HAP-1 (cell line): ENCODE results near the gene CAMTA1.

Source experiments
- DNase-seq, 2 experiments: peaks; one replicate each; pipeline ENCODE4 v3.0.0-alpha.2; 2016 to 2020; ENCODE audit warnings: low spot score in 2 of 2
- H3K27me3 ChIP-seq: fragments of 250-450 bp; sonication (Bioruptor Pico); 2 replicates; pipeline ENCODE4 v1.5.1; 2020; ENCODE audit warnings: low read depth, mild to moderate bottlenecking, moderate library complexity
- H3K36me3 ChIP-seq: fragments of 250-450 bp; sonication (Bioruptor Pico); replicated peaks from 2 replicates; pipeline ENCODE4 v1.5.1; 2020; ENCODE audit warnings: mild to moderate bottlenecking
- H3K4me1 ChIP-seq: fragments of 250-450 bp; sonication (Bioruptor Pico); 2 replicates; pipeline ENCODE4 v1.5.1; 2020; ENCODE audit warnings: mild to moderate bottlenecking
- H3K4me3 ChIP-seq: fragments of 250-450 bp; sonication (Bioruptor Pico); 2 replicates; pipeline ENCODE4 v1.5.1; 2020; ENCODE audit warnings: mild to moderate bottlenecking, moderate library complexity
- H3K9me3 ChIP-seq: fragments of 250-450 bp; sonication (Bioruptor Pico); 2 replicates; pipeline ENCODE4 v1.5.1; 2020; ENCODE audit warnings: mild to moderate bottlenecking, moderate library complexity
- in situ Hi-C: fragments of 300-500 bp; cut with MboI; formaldehyde crosslinking; loops from 3 replicates; pipeline ENCODE4 v1.14.3; 2020; ENCODE audit warnings: low sequenced_read_pairs, inconsistent platforms, mixed read lengths

Gene CAMTA1

DNA sequence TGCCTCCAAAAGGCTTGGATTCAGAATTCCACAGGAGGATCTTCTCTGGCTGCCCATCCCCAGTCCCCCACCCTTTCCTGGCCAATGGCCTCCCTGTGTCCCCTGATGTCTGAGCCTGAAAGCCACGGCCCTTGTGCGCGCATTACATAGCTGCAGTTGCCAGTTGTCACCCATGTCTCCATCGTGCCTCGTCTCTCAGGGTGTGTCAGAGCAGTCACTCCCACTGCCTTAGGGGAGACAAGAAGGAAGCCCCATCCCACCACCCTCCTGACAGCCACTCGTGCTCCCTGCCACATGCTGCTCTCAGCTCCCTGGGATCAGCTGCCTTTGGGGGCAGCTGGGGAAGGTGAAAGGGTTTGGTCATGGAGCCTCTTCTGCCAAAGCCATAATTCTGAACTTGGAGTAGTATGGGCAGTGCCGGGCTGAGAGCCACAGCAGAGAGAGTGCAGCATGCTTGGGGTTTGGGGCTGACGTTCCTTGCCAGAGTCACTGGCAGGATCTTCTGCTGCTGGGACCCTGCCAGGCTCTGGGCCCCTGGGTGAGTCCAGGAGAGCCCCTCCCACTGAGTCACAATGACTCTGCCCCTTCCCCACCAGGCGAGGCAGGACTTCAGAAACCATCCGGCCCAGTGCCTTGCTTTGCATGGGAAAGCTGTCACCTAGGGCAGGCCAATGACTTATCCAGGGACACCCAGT lies 700.0 kb downstream of the CAMTA1 start:
- no peak for DNase-seq
- H3K9me3 ChIP-seq: no peaks in the 10 kb centered on the region
- no peaks in the 10 kb centered on the region for H3K36me3 ChIP-seq
- peaks cover 28% of the 10 kb centered on the region for H3K27me3 ChIP-seq
- H3K4me3 ChIP-seq: no peak overlapping the region
- H3K4me1 ChIP-seq: no peaks in the 10 kb centered on the region
- in situ Hi-C loops: no loop called here

DNA sequence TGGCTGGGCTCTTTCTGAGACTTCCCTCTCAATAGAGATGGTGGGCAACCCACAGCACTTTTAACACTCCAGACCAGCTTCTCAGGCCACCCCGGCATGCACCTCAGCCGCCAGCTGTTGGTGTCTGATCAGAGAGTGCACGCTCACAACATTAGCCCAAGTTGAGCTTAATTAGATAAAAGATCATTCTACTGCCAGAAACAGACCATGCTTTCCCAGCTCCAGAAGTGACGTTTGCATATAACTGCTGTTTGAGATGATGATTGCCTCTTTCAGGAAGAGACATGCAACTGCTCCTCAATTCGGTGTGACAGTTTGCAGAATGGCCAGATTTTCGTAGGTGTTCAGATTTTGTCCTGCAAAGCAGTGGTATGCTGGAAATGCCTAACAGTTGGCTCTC lies 700.6 kb downstream of the CAMTA1 start:
- no peaks in the 10 kb centered on the region for H3K36me3 ChIP-seq
- DNase-seq: no peak
- peaks cover 24% of the 10 kb centered on the region for H3K27me3 ChIP-seq
- H3K9me3 ChIP-seq: no peaks in the 10 kb centered on the region
- H3K4me3 ChIP-seq: no peak overlapping the region
- H3K4me1 ChIP-seq: no peaks in the 10 kb centered on the region
- in situ Hi-C loops: no loop called here

DNA sequence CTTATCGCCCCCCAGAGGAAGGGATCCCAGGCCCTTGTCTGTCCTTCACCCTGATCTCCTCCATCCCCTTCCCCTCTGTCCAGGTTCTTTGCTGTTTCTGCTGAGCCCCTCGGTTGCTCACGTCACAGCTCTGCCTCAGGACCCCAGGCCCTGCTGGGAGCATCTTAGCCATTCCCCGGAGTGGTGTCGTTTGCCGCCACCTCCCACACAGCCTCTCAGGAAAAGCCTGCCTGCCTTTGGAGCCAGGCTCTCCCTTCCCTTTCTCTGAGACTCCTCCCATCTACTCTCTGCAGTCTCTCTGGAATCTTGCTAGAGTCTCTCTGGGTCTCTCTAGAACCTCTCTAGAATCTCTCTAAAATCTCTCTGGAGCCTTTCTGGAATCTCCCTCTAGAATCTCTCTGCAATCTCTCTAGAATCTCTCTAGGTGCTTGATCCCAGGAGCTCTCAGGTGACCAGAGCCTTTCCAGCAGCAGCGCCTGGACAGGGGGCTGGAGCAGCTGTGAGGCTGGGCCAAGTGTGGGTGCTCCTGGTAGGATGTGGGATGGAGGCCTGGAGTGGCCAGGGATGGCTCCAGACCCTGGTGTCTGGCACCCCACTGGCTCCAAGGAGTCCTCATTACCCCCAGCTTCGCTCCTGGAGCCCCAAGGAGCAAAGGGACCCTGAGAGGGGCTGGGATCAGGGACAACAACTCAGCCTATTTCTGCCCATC lies 702.7 kb downstream of the CAMTA1 start:
- DNase-seq: no peak
- Histone ChIP-seq H3K4me3 (no peak overlapping the region), H3K27me3 (peaks cover 6% of the 10 kb centered on the region), H3K9me3 (no peaks in the 10 kb centered on the region), H3K36me3 (no peaks in the 10 kb centered on the region), H3K4me1 (no peaks in the 10 kb centered on the region)
- in situ Hi-C loops: no loop called here

DNA sequence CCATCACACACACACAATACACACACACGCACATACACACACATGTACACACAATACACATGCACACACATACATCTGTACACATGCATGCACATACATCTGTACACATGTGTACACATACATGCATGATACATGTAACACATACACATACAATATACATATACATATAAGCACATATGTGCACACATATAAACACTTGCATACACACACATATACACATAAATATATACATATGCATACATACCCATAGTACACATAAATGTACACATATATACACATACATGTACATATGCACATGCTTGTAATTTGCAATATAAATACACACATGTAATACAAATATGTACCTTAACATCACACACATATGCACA lies 703.2 kb downstream of the CAMTA1 start:
- no peaks in the 10 kb centered on the region for H3K4me1 ChIP-seq
- peaks cover 2% of the 10 kb centered on the region; the same call in 1 of the 2 replicates for H3K27me3 ChIP-seq
- no peaks in the 10 kb centered on the region for H3K9me3 ChIP-seq
- no peak overlapping the region for H3K4me3 ChIP-seq
- in situ Hi-C loops: no loop called here
- DNase-seq: no peak
- H3K36me3 ChIP-seq: no peaks in the 10 kb centered on the region

DNA sequence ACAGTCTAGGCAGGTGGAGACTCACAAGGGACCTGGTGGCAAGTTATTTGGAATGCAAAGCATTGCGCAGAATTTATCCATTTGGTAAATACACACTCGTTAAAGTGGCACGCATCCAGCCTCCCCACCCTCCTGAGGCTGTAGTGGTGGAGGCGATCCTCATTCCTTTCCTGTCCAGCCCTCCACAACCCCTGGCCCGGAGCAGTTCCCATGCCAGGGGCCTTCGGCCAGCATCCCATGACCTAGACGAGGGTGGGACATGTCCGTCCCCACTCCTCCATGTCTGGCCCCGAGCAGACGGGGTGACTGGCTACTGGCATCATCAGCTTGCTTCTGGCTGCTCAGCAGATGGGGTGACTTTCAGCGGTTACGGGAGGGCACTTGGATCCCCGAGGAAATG lies 704.3 kb downstream of the CAMTA1 start:
- no peak for DNase-seq
- no peaks in the 10 kb centered on the region for H3K9me3 ChIP-seq
- H3K4me1 ChIP-seq: no peaks in the 10 kb centered on the region
- H3K36me3 ChIP-seq: no peaks in the 10 kb centered on the region
- in situ Hi-C loops: no loop called here
- H3K27me3 ChIP-seq: no peaks in the 10 kb centered on the region
- no peak overlapping the region for H3K4me3 ChIP-seq

DNA sequence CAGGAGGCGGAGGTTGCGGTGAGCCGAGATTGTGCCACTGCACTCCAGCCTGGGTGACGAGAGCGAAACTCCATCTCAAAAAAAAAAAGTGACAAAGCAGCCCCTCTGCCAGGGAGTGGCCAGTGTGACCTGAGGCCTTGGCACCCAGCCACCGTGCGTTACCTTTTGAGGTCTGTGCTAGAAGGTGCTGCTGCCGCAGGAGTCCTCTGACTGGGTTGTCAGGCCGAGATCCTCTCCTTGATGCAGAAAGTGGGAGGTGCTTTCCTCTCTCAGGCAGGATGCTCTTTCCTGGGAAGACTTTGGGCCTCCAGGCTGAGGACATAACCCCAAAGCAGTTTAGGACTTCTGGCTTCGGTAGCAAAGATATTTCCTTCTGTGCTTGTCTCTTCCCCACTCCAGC lies 705.3 kb downstream of the CAMTA1 start:
- Histone ChIP-seq H3K27me3 (no peaks in the 10 kb centered on the region), H3K4me3 (no peak overlapping the region), H3K4me1 (no peaks in the 10 kb centered on the region), H3K36me3 (no peaks in the 10 kb centered on the region), H3K9me3 (no peaks in the 10 kb centered on the region)
- in situ Hi-C loops: no loop called here
- no peak for DNase-seq

DNA sequence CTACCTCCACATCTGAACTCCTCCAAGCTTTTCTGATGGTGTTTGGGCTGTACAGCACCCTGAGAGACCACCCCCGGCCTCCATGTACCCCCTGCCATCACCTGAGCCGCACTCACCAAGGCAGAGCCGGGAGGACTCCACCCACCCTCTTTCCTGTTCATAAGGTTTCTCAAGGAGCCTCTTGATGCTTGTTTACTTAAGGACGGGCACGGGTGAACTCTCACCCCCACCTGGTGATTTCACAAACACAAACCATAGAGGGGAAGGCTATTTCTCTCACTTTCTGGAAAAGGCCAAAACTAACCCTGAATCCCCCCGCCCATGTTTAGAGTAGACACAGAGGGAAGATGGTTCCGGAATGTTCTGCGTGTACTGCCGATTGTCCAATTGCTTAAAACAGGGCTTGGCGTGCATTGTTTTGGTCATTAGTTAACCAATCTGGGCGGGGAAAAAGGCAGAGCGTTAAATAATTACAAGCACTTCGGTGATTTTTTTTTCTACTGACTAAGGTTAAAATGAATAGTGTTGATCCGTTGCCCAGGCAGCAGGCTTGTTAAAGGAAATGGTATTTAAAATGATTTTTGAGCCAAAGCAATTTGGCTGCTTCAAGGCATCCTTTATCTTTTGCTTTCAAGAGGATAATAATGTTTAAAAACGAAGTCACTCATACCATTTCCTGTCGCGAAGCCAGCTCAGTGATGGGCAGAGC lies 706.0 kb downstream of the CAMTA1 start:
- DNase-seq: no peak
- in situ Hi-C loops: no loop called here
- Histone ChIP-seq H3K4me3 (no peak overlapping the region), H3K36me3 (no peaks in the 10 kb centered on the region), H3K9me3 (no peaks in the 10 kb centered on the region), H3K27me3 (no peaks in the 10 kb centered on the region), H3K4me1 (no peaks in the 10 kb centered on the region)

DNA sequence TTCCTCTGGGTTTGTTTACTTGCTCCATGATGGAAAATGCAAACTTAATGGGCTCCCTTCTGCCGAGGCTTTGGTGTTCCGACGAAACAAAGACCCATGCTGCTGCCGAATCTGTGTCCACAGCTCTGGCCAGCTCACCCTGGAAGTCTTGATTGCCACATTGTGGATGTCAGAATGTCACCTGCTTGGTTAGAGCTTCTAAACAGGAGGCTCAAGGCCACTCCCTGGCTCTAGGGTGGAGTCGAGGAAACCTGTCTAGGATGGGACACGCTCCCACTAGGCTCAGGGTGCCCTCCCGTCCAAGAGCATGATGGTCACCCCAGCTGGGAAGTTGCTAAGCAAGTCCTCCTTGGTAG lies 706.5 kb downstream of the CAMTA1 start:
- no peaks in the 10 kb centered on the region for H3K9me3 ChIP-seq
- no peak for DNase-seq
- no peaks in the 10 kb centered on the region for H3K4me1 ChIP-seq
- H3K27me3 ChIP-seq: no peaks in the 10 kb centered on the region
- in situ Hi-C loops: no loop called here
- H3K36me3 ChIP-seq: no peaks in the 10 kb centered on the region
- H3K4me3 ChIP-seq: no peak overlapping the region

DNA sequence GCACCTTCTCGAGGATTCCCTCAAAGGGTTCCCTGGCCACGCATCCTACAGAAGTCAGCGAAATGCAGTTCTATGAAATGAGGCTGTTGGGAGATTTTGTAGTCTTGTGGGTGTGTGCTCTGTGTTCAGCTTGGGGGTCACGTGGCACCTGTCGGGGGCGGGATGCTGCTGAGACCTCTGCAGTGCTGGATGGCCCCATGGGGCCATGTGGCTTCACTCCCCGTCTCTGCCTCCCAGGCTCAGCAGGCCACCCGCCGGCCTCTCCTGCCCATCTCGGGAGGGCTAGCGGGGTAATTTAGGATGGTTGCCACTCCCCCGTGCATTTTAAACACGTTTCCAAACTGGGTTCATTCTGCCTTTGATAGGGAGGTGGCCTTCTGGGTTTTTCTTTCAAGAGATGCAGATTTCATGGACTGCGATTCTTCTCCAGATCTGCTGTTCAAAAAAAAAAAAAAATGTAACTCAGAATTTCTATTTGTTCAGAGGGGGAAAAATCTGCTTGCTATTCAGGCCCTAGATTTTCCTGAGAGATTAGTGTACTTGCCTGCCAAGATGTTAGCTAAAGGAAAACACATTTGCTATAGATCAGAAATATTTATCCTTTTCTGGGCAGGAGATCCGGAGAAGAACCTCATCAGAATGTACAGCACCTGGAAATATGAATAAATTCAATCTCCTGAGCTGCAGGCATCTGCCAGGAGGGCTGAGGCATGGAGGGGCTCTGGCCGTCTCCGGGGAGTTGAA lies 708.6 kb downstream of the CAMTA1 start:
- H3K4me1 ChIP-seq: no peaks in the 10 kb centered on the region

DNA sequence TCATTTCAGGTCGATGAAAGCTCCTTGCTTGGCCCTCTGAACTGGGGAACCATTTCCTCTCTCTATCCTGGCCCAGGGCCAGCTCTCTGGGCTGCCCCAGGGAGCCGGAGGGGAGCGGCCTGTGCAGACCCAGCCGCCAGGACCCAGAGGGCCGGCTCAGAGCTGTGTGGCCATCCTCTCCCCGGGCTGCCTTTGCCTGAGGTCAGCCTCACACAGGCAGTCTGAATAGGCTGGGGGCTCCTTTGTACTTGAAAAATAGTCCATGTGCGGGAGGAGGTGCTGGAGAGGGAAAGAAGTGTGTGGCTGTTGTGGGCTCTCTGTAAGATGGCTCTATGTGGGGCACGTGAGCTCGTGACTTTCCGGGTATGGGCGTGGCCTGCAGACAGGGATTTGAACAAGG lies 710.7 kb downstream of the CAMTA1 start:
- in situ Hi-C loops: no loop called here

More for the DNA sequence above, 708.6 kb downstream of the CAMTA1 start:
- Histone ChIP-seq H3K4me3 (no peak overlapping the region), H3K36me3 (no peaks in the 10 kb centered on the region), H3K27me3 (no peaks in the 10 kb centered on the region), H3K9me3 (no peaks in the 10 kb centered on the region)
- no peak for DNase-seq
- in situ Hi-C loops: no loop called here

DNA sequence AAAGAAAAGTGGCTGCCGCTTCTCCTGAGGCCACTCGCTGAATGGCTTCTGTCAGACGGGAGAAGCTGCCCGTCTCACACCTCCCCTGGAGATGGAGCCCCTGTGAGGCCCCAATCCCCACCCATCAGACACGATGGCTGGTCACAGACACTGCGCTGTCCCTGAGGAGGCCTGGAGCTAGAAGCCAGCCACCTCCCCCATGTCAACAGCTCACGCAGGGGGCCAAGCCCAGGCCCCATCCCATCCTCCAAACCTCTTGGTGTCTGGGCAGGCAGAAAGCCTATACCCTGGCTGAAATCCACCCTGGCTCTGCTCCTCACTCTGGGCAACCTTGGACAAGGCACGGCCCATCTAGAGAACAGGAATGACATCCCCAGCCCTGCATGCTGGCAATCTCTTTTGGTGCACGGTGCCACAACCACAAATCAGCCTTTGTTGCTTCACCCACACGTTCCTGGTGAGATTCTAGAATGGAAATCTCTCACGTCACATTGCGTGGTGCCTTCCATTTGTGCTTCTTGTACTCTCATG lies 711.9 kb downstream of the CAMTA1 start:
- Histone ChIP-seq H3K9me3 (no peaks in the 10 kb centered on the region), H3K4me1 (no peaks in the 10 kb centered on the region), H3K36me3 (no peaks in the 10 kb centered on the region), H3K27me3 (no peaks in the 10 kb centered on the region), H3K4me3 (no peak overlapping the region)
- in situ Hi-C loops: no loop called here
- DNase-seq: no peak

More for the DNA sequence above, 710.7 kb downstream of the CAMTA1 start:
- Histone ChIP-seq H3K36me3 (no peaks in the 10 kb centered on the region), H3K4me1 (no peaks in the 10 kb centered on the region), H3K9me3 (no peaks in the 10 kb centered on the region), H3K27me3 (no peaks in the 10 kb centered on the region), H3K4me3 (no peak overlapping the region)
- no peak for DNase-seq

DNA sequence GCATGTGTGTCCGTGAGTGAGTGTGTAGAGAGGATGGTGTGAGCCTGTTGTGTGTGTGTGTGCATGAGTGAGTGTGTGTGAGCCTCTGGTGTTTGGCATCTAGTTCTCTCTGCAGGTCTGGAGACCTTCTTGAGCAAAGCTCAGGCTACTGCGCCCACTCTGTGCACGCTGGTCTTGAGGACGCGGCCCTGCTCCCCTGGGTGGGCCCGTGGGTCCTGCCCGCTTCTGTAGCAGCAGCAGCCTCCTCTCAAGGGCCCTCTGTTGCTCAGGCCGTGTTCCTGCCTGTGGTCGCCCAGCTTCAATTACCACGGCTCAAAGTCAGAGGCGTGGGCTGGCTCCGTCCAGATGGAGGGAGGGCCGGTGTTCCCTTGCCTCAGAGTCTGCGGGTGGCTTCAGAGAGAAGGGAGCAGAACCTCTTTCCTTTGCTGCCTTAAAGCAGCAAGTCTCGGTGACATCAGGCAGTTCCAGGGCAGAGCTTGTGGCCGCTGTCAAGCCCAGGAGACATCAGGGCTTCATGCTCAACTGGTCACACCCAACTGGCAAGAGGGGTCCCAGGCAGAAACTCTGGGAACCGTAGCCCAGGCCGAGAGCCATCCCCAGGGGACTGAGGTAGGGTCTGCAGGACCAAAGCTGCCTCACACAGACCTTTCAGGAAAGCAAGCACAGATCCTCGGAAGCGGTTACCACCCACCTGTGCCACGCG lies 715.3 kb downstream of the CAMTA1 start:
- Histone ChIP-seq H3K36me3 (no peaks in the 10 kb centered on the region), H3K9me3 (no peaks in the 10 kb centered on the region), H3K27me3 (no peaks in the 10 kb centered on the region), H3K4me3 (no peak overlapping the region), H3K4me1 (no peaks in the 10 kb centered on the region)
- DNase-seq: no peak
- in situ Hi-C loops: no loop called here

DNA sequence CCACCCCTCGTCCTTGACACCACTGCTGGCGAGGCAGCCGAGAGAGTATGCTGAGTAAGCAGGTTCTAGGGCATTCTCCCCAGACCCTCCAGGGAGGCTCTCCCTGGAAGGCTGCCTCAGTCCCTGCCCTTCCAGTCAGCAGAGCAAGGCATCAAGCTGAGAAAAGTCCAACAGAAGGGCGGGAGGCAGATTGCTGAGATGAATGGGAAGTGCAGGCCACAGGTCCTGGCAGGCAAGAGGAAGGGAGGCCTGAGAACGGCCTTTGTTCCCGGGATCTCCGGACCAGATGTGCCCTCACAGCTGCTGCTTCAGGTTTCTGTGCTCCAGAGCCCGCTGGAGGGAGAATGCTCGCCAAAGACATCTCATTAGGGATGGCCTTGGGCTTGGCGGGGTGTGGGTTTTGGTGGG lies 715.8 kb downstream of the CAMTA1 start:
- H3K36me3 ChIP-seq: no peaks in the 10 kb centered on the region
- H3K9me3 ChIP-seq: no peaks in the 10 kb centered on the region
- DNase-seq: no peak
- H3K4me1 ChIP-seq: no peaks in the 10 kb centered on the region
- no peaks in the 10 kb centered on the region for H3K27me3 ChIP-seq
- H3K4me3 ChIP-seq: no peak overlapping the region
- in situ Hi-C loops: no loop called here
